GM10266 (cell line): ENCODE data around the gene AGPS.
A peak's percentile ranks its signal among the peaks of the same experiment; 100 is the strongest.
"Not testable (repeated sequence)": the region's sequence is repeated elsewhere in the genome, so short reads cannot be mapped to it uniquely, and the experiment has no call there.

Source experiments
- DNase-seq: peaks from one replicate; pipeline ENCODE4 v3.0.0; 2012; ENCODE audit errors: extremely low spot score
- CTCF ChIP-seq: IDR thresholded peaks from 2 replicates; pipeline ENCODE4 v1.5.1; 2012; ENCODE audit warnings: mild to moderate bottlenecking, low read depth; ENCODE audit not compliant: control insufficient read depth, insufficient read depth; ENCODE audit errors: missing control alignments

The AGPS gene

GRCh38 chr2:177547122-177547521, 154.5 kb downstream of the AGPS start:
- no peak for TF ChIP-seq CTCF
- peak; percentile 39 for DNase-seq

GRCh38 chr2:177547772-177548171, 155.2 kb downstream of the AGPS start:
- no peak for TF ChIP-seq CTCF

GRCh38 chr2:177548636-177549035, 156.1 kb downstream of the AGPS start:
- DNase-seq: no peak
- no peak for TF ChIP-seq CTCF

More at GRCh38 chr2:177547772-177548171, 155.2 kb downstream of the AGPS start:
- no peak for DNase-seq

DNA sequence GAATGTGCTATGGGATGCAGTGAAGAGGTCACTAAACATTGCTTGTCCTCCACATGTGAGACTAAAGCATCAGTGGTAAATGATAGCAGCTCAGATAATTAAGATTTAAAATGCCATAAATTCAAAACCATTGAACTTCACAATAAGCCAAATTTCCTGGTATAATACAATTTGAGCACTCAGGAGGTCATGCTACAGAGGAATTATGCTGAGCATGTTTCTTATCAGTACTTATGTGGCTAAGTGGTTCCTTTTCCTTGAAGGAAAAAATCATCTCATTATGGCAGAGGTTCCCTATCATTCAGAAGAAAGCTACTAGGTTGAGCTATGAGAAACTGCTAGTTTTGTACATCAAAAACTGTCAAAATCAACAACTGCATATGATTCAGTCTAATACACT, 156.6 kb downstream of the AGPS start:
- TF ChIP-seq CTCF: no peak
- DNase-seq: no peak

GRCh38 chr2:177550264-177551200, 158.0 kb downstream of the AGPS start:
- DNase-seq: no peak
- no peak for TF ChIP-seq CTCF

DNA sequence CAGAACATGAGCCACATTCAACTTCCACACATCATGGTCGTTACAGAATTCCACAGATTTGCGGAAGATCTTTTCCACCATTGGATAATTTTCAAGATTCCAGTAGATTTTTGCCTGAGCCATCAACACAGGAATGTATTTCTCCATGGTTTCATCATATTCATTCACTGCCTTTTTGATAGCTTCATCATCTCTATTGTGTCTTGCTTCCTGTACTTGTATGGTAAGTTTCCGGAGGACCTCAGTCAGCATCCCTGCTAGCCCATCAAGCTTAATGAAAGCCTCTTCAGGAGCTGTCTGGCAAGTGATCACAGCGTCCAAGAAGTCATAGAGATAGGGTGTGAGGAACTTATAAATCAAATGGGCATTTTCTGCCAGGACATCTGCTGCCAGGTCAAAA, 158.8 kb downstream of the AGPS start:
- DNase-seq: not testable (repeated sequence)

DNA sequence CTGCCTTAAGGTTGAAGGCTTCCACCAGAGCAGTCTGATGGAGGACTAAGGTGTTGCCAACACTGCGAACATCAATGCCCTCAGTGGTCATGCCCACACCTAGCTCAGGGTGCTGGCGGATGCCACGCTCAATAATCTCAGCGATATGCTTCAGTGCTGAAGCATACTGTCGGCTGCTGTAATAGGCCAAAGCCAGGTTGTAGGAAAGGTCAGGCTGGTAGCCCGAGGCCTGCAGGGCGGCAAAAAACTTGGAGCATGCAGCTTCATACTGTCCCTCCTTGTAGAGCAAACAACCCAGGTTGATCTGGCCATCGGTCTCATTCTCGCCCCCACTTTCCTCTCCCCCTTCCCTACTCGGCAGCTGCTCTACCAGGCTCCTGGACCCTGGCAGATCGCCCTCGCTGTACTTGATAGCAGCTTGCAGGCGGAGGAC, 159.4 kb downstream of the AGPS start:
- DNase-seq: no peak
- TF ChIP-seq CTCF: no peak
